Colonic mucosa (tissue), 4 donors: Measurements from ENCODE around the gene FAT1. TPM values are rescaled to one million over a fixed set of nuclear protein-coding genes. Genes with fewer than 3 reads are reported as not detected.

Source experiments
- DNase-seq: peaks from one replicate; pipeline ENCODE4 v3.0.0-alpha.2; 2020
- H3K27ac ChIP-seq: fragments of 200-600 bp; one replicate; pipeline ENCODE4 v1.8.0; 2021
- H3K27me3 ChIP-seq: fragments of 200-600 bp; one replicate; pipeline ENCODE4 v1.8.0; 2021
- H3K36me3 ChIP-seq: fragments of 200-600 bp; one replicate; pipeline ENCODE4 v1.8.0; 2021
- H3K4me1 ChIP-seq: fragments of 200-600 bp; one replicate; pipeline ENCODE4 v1.8.0; 2021; ENCODE audit warnings: mild to moderate bottlenecking
- H3K4me3 ChIP-seq: fragments of 200-600 bp; one replicate; pipeline ENCODE4 v1.8.0; 2021
- H3K9ac ChIP-seq, 2 donors: one replicate each; pipeline ENCODE4 v1.7.0; 2013; ENCODE audit warnings: control low read depth in 2 of 2, low read depth in 2 of 2, low read length in 2 of 2
- H3K9me3 ChIP-seq: fragments of 200-600 bp; one replicate; pipeline ENCODE4 v1.8.0; 2021
- CTCF ChIP-seq: fragments of 200-600 bp; IDR thresholded peaks from one replicate; pipeline ENCODE4 v1.8.0; 2022; ENCODE audit warnings: antibody characterized with exemption, mild to moderate bottlenecking
- intact Hi-C: fragments of 100-400 bp; cut with DNase I; formaldehyde crosslinking; loops from one replicate; pipeline ENCODE4 v1.14.1; 2022
- total RNA-seq, 2 donors: library from RNA; stranded (reverse); fragmentation: NEBNext Ultra II Directional in 1 of 2; extraction: Animal tissue kit (Norgen Biotek cat#: 25700) in 1 of 2; gene quantifications; one replicate each; pipeline ENCODE4 v1.2.1, GENCODE V29; 2021
- donor health status: healthy.
- donor health status: DM: no; HTN: no; CAD: no.
- donor health status: DM: no; HTN: no; CAD: no.

The FAT1 gene
- total RNA-seq, 2 donors from 2014 or later = 243 to 300 TPM

GRCh38 chr4:186684889-186685309 lies 38.8 kb downstream of the FAT1 start:
- no peaks in the 10 kb centered on the region for H3K36me3 ChIP-seq
- no peak for TF ChIP-seq CTCF
- no peaks in the 10 kb centered on the region for H3K9me3 ChIP-seq
- no peak overlapping the region for H3K27ac ChIP-seq
- H3K4me1 ChIP-seq = no peaks in the 10 kb centered on the region
- H3K4me3 ChIP-seq = no peak overlapping the region
- no peaks in the 10 kb centered on the region for H3K27me3 ChIP-seq
- intact Hi-C loops = no loop called here
- DNase-seq = no peak
- H3K9ac ChIP-seq = no peak overlapping the region

GRCh38 chr4:186684220-186684619 lies 39.4 kb downstream of the FAT1 start:
- Histone ChIP-seq H3K27me3 (no peaks in the 10 kb centered on the region), H3K9ac (no peak overlapping the region), H3K4me3 (no peak overlapping the region), H3K36me3 (no peaks in the 10 kb centered on the region), H3K27ac (no peak overlapping the region), H3K4me1 (no peaks in the 10 kb centered on the region), H3K9me3 (no peaks in the 10 kb centered on the region)
- intact Hi-C loops = no loop called here
- DNase-seq = no peak
- TF ChIP-seq CTCF = no peak

GRCh38 chr4:186680641-186681040 lies 43.0 kb downstream of the FAT1 start:
- no peak overlapping the region for H3K27ac ChIP-seq
- no peaks in the 10 kb centered on the region for H3K36me3 ChIP-seq
- no peak overlapping the region for H3K9ac ChIP-seq
- no peaks in the 10 kb centered on the region for H3K9me3 ChIP-seq
- intact Hi-C loops = no loop called here
- H3K4me1 ChIP-seq = no peaks in the 10 kb centered on the region
- no peaks in the 10 kb centered on the region for H3K27me3 ChIP-seq
- DNase-seq = no peak
- no peak for TF ChIP-seq CTCF
- H3K4me3 ChIP-seq = no peak overlapping the region

GRCh38 chr4:186676531-186677161 lies 47.0 kb downstream of the FAT1 start:
- DNase-seq = no peak
- no peak for TF ChIP-seq CTCF
- H3K9ac ChIP-seq = no peak overlapping the region
- H3K9me3 ChIP-seq = no peaks in the 10 kb centered on the region
- H3K27me3 ChIP-seq = no peaks in the 10 kb centered on the region
- no peak overlapping the region for H3K27ac ChIP-seq
- no peak overlapping the region for H3K4me3 ChIP-seq
- no peaks in the 10 kb centered on the region for H3K36me3 ChIP-seq
- intact Hi-C loops = no loop called here
- no peaks in the 10 kb centered on the region for H3K4me1 ChIP-seq

- Histone ChIP-seq H3K27ac (no peak overlapping the region), H3K27me3 (no peaks in the 10 kb centered on the region), H3K9me3 (no peaks in the 10 kb centered on the region), H3K4me3 (no peak overlapping the region), H3K36me3 (no peaks in the 10 kb centered on the region), H3K9ac (no peak overlapping the region), H3K4me1 (peaks cover 7% of the 10 kb centered on the region)
- intact Hi-C loops = loop anchor here (5.0 kb wide), 1 partner anchor 53 kb away; the partner anchor contains the start of gene FAT1
- DNase-seq = no peak
- no peak for TF ChIP-seq CTCF
These were observed 53.9 kb downstream of the FAT1 start for GRCh38 chr4:186669735-186670134.
